ENCODE data around the gene SDHB.

Gene SDHB

GRCh38 chr1:16978567-16979474 lies 75.0 kb downstream of the SDHB start:
- intact Hi-C loops (cut with DNase I): no loop called here

GRCh38 chr1:16978139-16978538 lies 75.7 kb downstream of the SDHB start:
- intact Hi-C loops (cut with DNase I): no loop called here
- DNase-seq: no peak

More at GRCh38 chr1:16978567-16979474, 75.0 kb downstream of the SDHB start:
- peak in 1 of 42 donors; percentile 13 for DNase-seq

DNA sequence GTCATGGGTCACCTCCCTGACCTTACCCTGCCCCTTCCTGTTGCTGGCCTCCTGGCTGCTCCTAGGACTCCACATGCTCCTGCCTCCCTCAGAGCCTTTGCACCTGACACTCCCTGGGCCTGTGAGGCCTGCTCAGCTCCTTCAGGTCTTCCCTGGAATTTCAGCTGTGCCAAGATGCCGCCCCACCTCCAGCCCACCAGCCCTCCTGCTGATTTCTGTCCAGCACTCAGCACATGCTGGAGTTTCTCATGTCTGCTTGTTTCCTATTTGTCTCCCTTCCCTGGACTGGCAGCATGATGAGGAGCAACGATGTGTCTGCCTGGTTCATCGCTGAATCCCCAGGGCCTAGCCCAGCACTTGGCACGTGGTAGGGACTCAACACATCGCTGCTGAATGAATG lies 76.5 kb downstream of the SDHB start:
- no peak for DNase-seq
- intact Hi-C loops (cut with DNase I): no loop called here

DNA sequence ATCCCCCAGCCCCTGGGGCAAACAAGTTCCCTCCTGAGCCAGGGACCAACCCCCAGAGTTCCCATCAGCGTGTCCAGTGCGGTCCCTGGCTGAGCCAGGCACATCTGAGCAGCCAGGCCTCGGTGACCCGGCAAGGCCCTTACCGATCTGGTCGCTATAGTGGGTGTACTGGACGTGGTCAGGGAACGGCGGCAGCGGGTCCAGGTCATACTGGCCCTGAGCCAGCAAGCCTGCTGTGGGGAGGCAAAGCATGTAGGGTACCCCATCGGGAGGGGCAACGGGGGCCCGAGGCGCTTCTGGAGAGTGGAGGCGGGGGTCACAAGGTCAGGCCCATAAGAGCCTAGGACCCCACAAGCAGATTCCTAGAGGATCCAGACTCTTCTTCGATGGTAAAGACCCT lies 76.9 kb downstream of the SDHB start:
- intact Hi-C loops (cut with DNase I): no loop called here
- no peak for DNase-seq

GRCh38 chr1:16975838-16976237 lies 78.0 kb downstream of the SDHB start:
- intact Hi-C loops (cut with DNase I): no loop called here
- peak in 14 of 42 donors; percentile 10 to 70 (median 37) for DNase-seq

DNA sequence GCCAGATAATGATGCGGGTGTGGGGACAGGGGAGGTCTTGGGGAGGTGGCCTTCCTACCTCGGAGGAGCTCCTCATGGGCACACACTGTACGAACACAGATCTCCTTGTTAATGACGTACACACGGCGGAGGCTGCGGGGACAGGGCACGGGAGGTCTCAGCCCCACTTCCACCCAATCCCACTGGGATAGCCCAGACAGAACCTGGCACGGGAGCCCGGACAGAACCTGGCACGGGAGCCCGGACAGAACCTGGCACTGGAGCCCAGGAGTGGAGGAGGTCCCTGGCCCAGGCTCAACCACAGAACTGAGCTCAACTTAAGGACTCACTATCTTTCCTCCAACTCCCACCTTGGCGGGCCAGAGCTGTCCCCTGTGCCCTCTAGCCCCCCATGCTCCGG lies 78.6 kb downstream of the SDHB start:
- intact Hi-C loops (cut with DNase I): no loop called here
- no peak for DNase-seq

GRCh38 chr1:16973215-16973614 lies 80.6 kb downstream of the SDHB start:
- no peak for DNase-seq
- intact Hi-C loops (cut with DNase I): no loop called here

GRCh38 chr1:16972189-16972895 lies 81.5 kb downstream of the SDHB start:
- no peak for DNase-seq

DNA sequence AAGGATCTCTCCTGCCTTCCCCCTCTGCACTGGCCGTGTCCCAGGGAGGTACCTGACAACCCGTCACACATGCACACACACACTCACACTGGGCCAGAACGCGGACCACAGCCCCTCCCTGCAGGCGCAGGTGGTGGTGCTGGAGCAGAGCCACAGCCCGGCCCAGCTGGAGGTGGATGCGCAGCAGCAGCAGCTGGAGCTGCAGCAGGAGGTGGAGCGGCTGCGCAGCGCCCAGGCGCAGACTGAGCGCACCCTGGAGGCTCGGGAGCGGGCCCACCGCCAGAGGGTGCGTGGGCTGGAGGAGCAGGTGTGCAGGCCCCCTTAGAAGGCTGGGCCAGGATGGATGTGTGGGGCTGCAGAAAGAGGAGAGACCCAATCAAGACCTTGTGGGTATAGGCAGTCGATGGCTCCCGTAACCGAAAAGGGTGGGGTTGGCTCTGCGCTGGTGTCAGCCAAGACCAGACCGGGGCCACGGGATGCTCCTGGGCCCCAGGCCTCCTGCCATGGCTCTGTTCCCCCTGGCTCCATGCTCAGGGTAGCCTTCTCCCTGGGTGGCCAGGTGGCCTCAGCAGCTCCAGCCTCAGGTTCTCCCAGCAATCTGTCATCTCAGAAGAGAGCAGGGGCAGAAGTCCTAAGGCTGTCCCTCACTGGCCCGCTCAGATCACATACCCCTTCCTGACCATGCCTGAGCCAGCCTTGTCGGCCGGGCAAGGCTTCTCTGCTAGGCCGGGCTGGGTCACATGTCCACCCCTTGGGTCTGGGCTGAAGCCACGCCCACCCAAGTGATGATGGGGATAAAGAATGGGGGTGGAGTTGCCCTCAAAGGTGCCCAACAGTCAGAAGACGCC lies 82.3 kb downstream of the SDHB start:
- intact Hi-C loops (cut with DNase I): no loop called here
- DNase-seq: peak in 4 of 42 donors; percentile 20 to 47 (median 32)

More at GRCh38 chr1:16972189-16972895, 81.5 kb downstream of the SDHB start:
- intact Hi-C loops (cut with DNase I): no loop called here

GRCh38 chr1:16970132-16970910 lies 83.5 kb downstream of the SDHB start:
- no peak for DNase-seq
- intact Hi-C loops (cut with DNase I): no loop called here

DNA sequence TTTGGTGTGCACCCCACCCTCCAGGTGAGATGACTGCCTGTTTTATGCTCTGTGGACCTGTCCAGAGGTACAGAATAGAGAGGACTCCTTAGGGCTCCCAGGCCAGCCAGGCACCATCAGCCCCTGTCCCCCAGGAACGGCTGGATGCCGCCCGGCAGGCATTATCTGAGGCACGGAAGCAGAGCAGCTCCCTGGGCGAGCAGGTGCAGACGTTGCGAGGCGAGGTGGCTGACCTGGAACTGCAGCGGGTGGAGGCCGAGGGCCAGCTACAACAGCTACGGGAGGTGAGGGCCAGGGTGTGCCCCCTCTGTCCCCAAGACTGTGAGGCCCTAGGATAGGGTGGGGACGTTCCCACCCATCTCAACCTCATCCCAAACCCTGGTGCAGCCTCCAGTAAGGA lies 84.2 kb downstream of the SDHB start:
- intact Hi-C loops (cut with DNase I): no loop called here
- DNase-seq: no peak

- intact Hi-C loops (cut with DNase I): no loop called here
- no peak for DNase-seq
These were observed 84.7 kb downstream of the SDHB start for GRCh38 chr1:16969057-16969611.
